Occipital lobe (tissue), 2 donors: Measurements from ENCODE around the gene AIMP1. TPM values are rescaled to one million over a fixed set of nuclear protein-coding genes. Genes with fewer than 3 reads are reported as not detected.
"Not testable (repeated sequence)": the region's sequence is repeated elsewhere in the genome, so short reads cannot be mapped to it uniquely, and the experiment has no call there.

ENCODE experiments used
- DNase-seq: peaks from one replicate; lab custom pipeline; 2025; lab: John Stamatoyannopoulos, UW
- total RNA-seq: library from RNA; depleted of rRNA; stranded (reverse); fragments of >200 nt; gene quantifications from one replicate; pipeline ENCODE4 v1.2.3, GENCODE V29; 2014

The AIMP1 gene
- total RNA-seq, 1 donor from 2014 or later = 25.3 TPM

GRCh38 chr4:106347167-106347566 is 30.8 kb downstream of the AIMP1 start:
- DNase-seq = no peak

GRCh38 chr4:106351016-106351415 is 34.7 kb downstream of the AIMP1 start:
- no peak for DNase-seq

- DNase-seq = no peak
Observed at GRCh38 chr4:106353786-106354185, 37.4 kb downstream of the AIMP1 start.

GRCh38 chr4:106355193-106355592 is 38.8 kb downstream of the AIMP1 start:
- no peak for DNase-seq

DNA sequence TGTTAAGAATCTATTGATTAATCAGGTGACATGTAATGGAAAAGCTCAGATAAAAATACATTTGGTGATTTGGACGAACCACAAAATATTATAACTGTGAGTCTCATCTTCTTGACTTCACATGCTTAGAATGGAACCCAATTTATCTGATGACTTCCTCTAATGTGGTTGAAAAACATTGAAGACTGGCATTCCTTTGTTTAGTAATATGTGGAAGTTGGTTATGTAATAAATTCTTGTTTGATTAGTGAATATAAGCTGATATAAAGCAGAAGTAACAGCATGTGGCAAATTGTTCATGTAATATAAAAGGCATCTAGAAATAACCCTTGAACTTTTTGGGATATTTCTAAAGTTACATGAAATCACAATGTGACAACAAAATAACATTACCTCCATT is 42.5 kb downstream of the AIMP1 start:
- DNase-seq = no peak

GRCh38 chr4:106362086-106362825 is 45.9 kb downstream of the AIMP1 start:
- no peak for DNase-seq

DNA sequence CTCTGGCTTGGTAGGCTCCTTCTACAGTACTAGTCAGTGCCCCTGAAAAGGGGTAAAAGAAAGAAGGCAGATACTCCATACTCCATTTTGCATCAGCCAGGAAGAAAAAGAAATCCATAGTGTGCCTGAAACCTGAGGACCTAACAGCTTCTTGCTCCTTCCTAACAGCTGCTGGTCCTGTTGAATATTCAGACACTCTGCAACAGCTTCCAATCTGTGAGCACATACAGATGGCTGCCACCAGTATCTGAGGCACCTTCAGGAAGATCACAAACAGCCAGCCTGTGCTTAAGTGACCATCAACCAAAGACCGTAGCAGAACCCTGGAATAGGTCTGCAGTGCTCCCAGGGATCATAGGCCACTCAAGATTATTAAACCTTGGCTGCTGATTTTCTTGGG is 47.9 kb downstream of the AIMP1 start:
- no peak for DNase-seq

DNA sequence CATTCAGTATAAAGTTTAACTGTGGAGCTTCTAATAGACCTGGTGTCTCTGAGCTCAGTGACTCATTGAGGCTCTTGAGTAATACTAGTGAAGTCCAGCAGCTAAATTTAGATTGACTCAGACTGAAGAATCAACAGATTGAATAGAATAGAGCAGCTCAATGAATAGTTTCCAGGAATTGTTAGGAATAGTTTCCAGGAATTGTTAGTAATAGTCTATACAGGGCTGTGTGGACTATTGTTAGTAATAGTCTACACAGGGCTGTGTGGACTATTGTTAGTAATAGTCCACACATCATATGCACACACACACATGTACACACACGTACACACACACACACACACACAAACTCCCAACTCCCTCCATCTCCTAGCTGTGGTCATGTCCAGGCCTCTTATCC is 49.3 kb downstream of the AIMP1 start:
- DNase-seq = no peak

DNA sequence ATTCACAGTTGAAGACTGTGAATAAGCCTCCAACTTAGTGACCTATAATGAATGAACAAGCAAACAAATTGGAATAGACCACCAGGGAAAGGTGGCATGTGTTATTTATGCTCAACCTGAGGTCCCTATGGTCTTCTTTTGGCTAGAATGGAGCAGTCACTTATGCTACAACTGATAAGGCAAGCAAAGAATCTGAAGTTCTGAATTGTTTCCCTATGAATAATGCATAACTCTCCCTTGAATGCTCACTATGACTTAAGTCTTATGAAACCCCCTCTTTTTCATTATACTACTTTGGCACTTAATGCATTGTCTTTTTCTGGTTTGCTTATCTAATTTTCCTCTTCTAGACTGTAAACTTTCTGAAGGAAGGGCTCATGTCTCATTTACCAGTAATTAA is 49.7 kb downstream of the AIMP1 start:
- DNase-seq = no peak

- DNase-seq = no peak
Observed at GRCh38 chr4:106367072-106367471, 50.7 kb downstream of the AIMP1 start.

DNA sequence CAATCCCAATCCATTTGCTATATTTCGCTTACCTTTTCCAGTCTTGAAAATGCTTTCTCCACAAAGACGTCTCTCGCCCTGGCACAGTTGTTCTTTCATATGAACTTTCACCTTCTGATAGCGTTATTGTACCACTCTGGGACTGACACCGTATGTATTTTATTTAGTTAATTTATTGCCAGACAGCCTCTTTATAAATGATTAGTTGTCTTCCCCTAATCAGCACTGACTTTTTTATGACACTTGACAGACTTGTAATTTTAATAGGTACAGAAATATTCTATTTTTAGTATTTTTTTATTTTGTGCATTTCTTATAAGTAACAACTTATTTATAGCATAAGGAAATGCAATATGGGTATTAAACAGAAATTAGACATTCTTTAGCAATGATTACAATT is 52.3 kb downstream of the AIMP1 start, which contains the start of gene GIMD1:
GIMD1 (minus strand) TSS at position 101 of the 400 bp plus-strand sequence. CDS start 1,343 bp downstream, outside the sequence.
- no peak for DNase-seq

GRCh38 chr4:106369456-106370060 is 53.2 kb downstream of the AIMP1 start:
- DNase-seq = no peak

GRCh38 chr4:106370214-106370613 is 53.9 kb downstream of the AIMP1 start:
- DNase-seq = no peak

GRCh38 chr4:106371161-106371560 is 54.8 kb downstream of the AIMP1 start:
- no peak for DNase-seq

- no peak for DNase-seq
Observed at GRCh38 chr4:106373026-106373425, 56.7 kb downstream of the AIMP1 start.

GRCh38 chr4:106380179-106380578 is 63.8 kb downstream of the AIMP1 start:
- no peak for DNase-seq

DNA sequence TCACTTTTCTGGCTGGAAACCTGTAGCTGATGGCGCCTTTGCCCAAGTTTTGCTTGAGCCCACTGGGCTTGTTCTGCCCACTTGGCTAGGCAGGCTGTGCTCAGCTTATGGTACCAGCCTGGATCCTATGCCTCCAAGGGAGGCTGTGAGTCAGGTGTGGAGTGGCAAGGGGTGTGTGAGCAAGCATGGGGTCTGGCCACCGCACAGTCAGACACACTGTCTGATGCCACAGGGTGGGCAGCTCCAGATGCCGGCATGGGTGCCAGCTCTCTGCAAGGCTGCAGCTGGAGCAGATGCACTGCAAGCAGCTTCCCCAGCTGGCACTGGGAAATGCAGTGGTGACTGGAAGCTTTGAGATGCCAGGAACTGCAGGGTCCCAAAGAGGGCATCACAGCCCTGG is 68.5 kb downstream of the AIMP1 start:
- no peak for DNase-seq

- DNase-seq = no peak
Observed at GRCh38 chr4:106385853-106386393, 69.6 kb downstream of the AIMP1 start.

DNA sequence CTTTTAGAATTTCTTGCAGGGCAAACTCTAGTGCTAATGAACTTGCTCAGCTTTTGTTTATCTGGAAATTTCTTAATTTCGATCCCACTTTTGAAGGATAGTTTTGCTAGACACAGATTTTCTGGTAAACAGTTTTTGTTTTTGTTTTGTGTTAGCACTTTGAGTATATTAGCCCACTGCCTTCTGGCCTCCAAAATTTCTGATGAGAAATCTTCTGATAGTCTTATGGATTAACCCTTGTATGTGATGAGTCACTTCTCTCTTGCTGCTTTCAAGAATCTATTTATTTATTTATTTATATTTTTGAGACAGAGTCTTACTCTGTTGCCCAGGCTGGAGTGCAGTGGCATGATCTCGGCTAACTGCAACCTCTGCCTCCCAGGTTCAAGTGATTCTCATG is 79.2 kb downstream of the AIMP1 start:
- no peak for DNase-seq

GRCh38 chr4:106398898-106399297 is 82.5 kb downstream of the AIMP1 start:
- not testable (repeated sequence) for DNase-seq
